GM18502 (cell line): ENCODE data around the gene LHFPL6.
"Not testable (repeated sequence)": the region's sequence is repeated elsewhere in the genome, so short reads cannot be mapped to it uniquely, and the experiment has no call there.

Experiments
- ATAC-seq: cut with Tn5 transposase; IDR thresholded peaks from one replicate; pipeline ENCODE4 v1.9.1; 2021; ENCODE audit warnings: mild to moderate bottlenecking; ENCODE audit not compliant: unreplicated experiment, poor library complexity

LHFPL6 gene

GRCh38 chr13:39370048-39370447 lies 232.9 kb downstream of the LHFPL6 start:
- ATAC-seq, result no peak

- no peak for ATAC-seq
Observed at GRCh38 chr13:39369161-39369890, 233.7 kb downstream of the LHFPL6 start.

GRCh38 chr13:39365879-39366278 lies 237.1 kb downstream of the LHFPL6 start:
- ATAC-seq, result no peak

GRCh38 chr13:39364947-39365468 lies 238.0 kb downstream of the LHFPL6 start:
- ATAC-seq, result no peak

- no peak for ATAC-seq
Observed at GRCh38 chr13:39363382-39363772, 239.6 kb downstream of the LHFPL6 start.

GRCh38 chr13:39362652-39363381 lies 240.2 kb downstream of the LHFPL6 start:
- ATAC-seq, result no peak

GRCh38 chr13:39353988-39354387 lies 249.0 kb downstream of the LHFPL6 start:
- ATAC-seq, result no peak

- ATAC-seq, result no peak
Observed at GRCh38 chr13:39350461-39350881, 252.5 kb downstream of the LHFPL6 start.

GRCh38 chr13:39349391-39349960 lies 253.5 kb downstream of the LHFPL6 start:
- ATAC-seq, result no peak

- no peak for ATAC-seq
Observed at GRCh38 chr13:39347926-39348901, 254.8 kb downstream of the LHFPL6 start.

GRCh38 chr13:39345982-39346381 lies 257.0 kb downstream of the LHFPL6 start:
- no peak for ATAC-seq

- no peak for ATAC-seq
Observed at GRCh38 chr13:39341251-39341650, 261.7 kb downstream of the LHFPL6 start.

- ATAC-seq, result not testable (repeated sequence)
Observed at GRCh38 chr13:39338114-39338513, 264.9 kb downstream of the LHFPL6 start.

GRCh38 chr13:39336937-39337336 lies 266.1 kb downstream of the LHFPL6 start:
- ATAC-seq, result no peak

- ATAC-seq, result no peak
Observed at GRCh38 chr13:39336207-39336606, 266.8 kb downstream of the LHFPL6 start.

- no peak for ATAC-seq
Observed at GRCh38 chr13:39335721-39336120, 267.3 kb downstream of the LHFPL6 start.

- no peak for ATAC-seq
Observed at GRCh38 chr13:39330504-39330903, 272.5 kb downstream of the LHFPL6 start.

- ATAC-seq, result no peak
Observed at GRCh38 chr13:39329182-39329639, 273.8 kb downstream of the LHFPL6 start.

GRCh38 chr13:39327172-39327479 lies 275.9 kb downstream of the LHFPL6 start:
- no peak for ATAC-seq
